ENCODE data around the gene LAG3.

Gene LAG3

GRCh38 chr12:6784296-6784695 is 12.0 kb downstream of the LAG3 start:
- no peak overlapping the region for H3K4me3 ChIP-seq (ENCODE audit: low read depth, low read length)
- no peak for TF ChIP-seq CTCF (IDR thresholded peaks at IDR 0.05; ENCODE audit: borderline replicate concordance, insufficient read depth, low read depth, low read length)

- no peak overlapping the region for H3K4me3 ChIP-seq (ENCODE audit: low read depth, low read length)
- no peak for TF ChIP-seq CTCF (IDR thresholded peaks at IDR 0.05; ENCODE audit: borderline replicate concordance, insufficient read depth, low read depth, low read length)
Measured at GRCh38 chr12:6784761-6785160, 12.4 kb downstream of the LAG3 start.

GRCh38 chr12:6786416-6787094 is 14.2 kb downstream of the LAG3 start:
- no peak overlapping the region for H3K4me3 ChIP-seq (ENCODE audit: low read depth, low read length)

GRCh38 chr12:6787309-6787708 is 15.0 kb downstream of the LAG3 start:
- H3K4me3 ChIP-seq (ENCODE audit: low read depth, low read length), result no peak overlapping the region
- no peak for TF ChIP-seq CTCF (IDR thresholded peaks at IDR 0.05; ENCODE audit: borderline replicate concordance, insufficient read depth, low read depth, low read length)

More at GRCh38 chr12:6786416-6787094, 14.2 kb downstream of the LAG3 start:
- TF ChIP-seq CTCF (IDR thresholded peaks at IDR 0.05; ENCODE audit: borderline replicate concordance, insufficient read depth, low read depth, low read length), result no peak

GRCh38 chr12:6788972-6789924 is 16.9 kb downstream of the LAG3 start, which contains the start of gene CD4:
Gene CD4 (plus strand): TSS chr12:6789528. CDS start chr12:6800139, 10,611 bp downstream.
- H3K4me3 ChIP-seq (ENCODE audit: low read depth, low read length), result no peak within 1 kb of the TSS
- no peak for TF ChIP-seq CTCF (IDR thresholded peaks at IDR 0.05; ENCODE audit: borderline replicate concordance, insufficient read depth, low read depth, low read length)

- H3K4me3 ChIP-seq (ENCODE audit: low read depth, low read length), result no peak overlapping the region
- TF ChIP-seq CTCF (IDR thresholded peaks at IDR 0.05; ENCODE audit: borderline replicate concordance, insufficient read depth, low read depth, low read length), result no peak
Measured at GRCh38 chr12:6790496-6791150, 18.3 kb downstream of the LAG3 start.

Measured in GM12875 (cell line).